Jurkat, Clone E6-1 (cell line): ENCODE measurements around the gene IFNW1. TPM values are rescaled to one million over a fixed set of nuclear protein-coding genes. Genes with fewer than 3 reads are reported as not detected.
"Not testable (repeated sequence)": the region's sequence is repeated elsewhere in the genome, so short reads cannot be mapped to it uniquely, and the experiment has no call there.

Experiments
- DNase-seq: peaks from one replicate; pipeline ENCODE4 v3.0.0-alpha.2; 2011; ENCODE audit warnings: low read depth, low spot score
- H3K4me3 ChIP-seq: 2 replicates; pipeline ENCODE4 v1.5.1; 2011; ENCODE audit warnings: mild to moderate bottlenecking, low read length, control low read depth, moderate library complexity
- polyA plus RNA-seq: library from polyadenylated mRNA; unstranded; fragments of >200 nt; gene quantifications from one replicate; pipeline ENCODE4 v1.2.1, GENCODE V29; 2012; ENCODE audit warnings: missing spikeins; ENCODE audit not compliant: insufficient read length, insufficient read depth

The IFNW1 gene
- polyA plus RNA-seq, result not detected

DNA sequence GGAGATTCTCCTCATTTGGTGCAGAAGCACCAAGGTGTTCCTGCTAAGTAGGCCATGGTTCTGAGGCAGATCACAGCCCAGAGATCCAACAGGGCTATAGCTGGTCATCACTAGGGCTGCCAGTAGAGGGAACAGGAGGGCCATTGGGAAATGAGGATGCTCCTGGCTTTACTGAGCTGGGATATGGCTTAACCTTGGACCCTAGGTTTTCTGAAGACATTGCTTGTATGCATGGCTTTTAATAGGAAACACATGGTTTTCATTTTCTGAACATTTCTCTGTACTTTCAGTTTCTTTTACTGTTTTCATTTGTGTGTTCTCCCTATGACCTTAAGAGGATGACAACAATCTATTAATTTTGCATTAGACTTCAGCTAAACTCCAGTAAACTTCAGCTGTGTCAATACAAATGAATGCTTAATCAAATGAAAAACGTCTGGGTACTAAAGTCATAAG, at the start of gene IFNW1:
IFNW1 (minus strand) TSS at position 406 of the 456 bp plus-strand sequence; CDS start at position 144, 262 bp downstream.
- no peak for DNase-seq
- H3K4me3 ChIP-seq, result no peak within 1 kb of the TSS

DNA sequence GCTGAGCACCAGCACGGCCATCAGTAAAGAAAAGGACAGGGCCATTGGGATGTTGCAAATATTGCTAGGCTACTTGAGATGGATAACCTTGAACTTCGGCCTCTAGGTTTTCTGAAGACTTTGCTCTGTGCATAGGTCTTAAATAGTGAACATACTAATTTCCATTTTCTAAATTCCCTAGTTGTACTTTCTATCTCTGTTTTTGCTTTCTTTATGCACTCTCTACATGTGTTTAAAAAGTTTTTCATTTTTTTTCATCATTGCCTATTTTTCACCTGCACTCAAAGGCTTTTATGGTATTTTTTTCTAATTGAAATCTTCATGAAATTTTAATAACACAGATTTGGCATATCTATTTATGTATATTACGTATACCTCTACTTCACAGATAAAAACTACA, 45.9 kb upstream of the IFNW1 start, which contains the start of gene IFNA4:
IFNA4 (minus strand) TSS at position 101 of the 400 bp plus-strand sequence; CDS start at position 45, 56 bp downstream.
- not testable (repeated sequence) for DNase-seq, H3K4me3 ChIP-seq

GRCh38 chr9:21182810-21183736, 41.4 kb upstream of the IFNW1 start:
- not testable (repeated sequence) for DNase-seq, H3K4me3 ChIP-seq

- H3K4me3 ChIP-seq, result no peak overlapping the region
- DNase-seq, result no peak
These were observed 33.0 kb upstream of the IFNW1 start for GRCh38 chr9:21174671-21175070.

DNA sequence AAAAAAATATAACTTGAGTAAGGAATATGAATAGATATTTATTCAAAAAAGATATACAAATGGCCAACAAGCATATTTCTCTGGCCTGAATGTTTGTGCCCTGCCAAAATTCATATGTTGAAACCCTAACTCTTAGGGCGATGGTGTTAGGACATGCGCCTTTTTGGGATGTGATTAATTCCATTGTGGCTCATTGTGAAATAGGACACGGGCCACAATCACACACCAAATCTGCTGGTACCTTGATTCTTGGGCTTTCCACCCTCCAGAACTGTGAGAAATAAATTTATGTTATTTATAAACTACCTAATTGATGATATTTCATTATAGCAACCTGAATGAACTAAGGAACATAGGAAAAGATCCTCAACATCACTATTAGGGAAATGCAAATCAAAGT, 30.5 kb upstream of the IFNW1 start:
- H3K4me3 ChIP-seq, result no peak overlapping the region
- DNase-seq, result no peak

DNA sequence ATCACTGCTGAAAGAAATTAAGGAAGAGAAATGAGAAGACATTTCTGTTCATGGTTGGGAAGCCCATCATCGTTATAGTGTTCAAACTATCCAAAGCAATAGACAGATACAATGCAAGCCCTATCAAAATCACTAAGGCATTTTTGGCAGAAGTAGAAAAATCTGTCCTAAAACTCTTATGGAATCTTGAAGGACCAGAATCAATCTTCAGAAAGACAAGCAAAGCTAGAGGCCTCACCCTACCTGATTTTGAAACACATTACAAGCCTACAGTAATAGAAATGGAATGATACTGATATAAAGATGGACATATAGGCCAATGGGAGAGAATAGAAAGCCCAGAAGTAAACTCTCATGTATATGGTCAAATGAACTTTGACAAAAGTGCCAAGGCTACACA, 29.7 kb upstream of the IFNW1 start:
- DNase-seq, result no peak

GRCh38 chr9:21166560-21166959, 24.9 kb upstream of the IFNW1 start, which contains the start of gene IFNA21:
Gene IFNA21 (minus strand): TSS chr9:21166660. CDS start chr9:21166612, 48 bp downstream.
- DNase-seq, H3K4me3 ChIP-seq: not testable (repeated sequence)

More for the DNA sequence above, 29.7 kb upstream of the IFNW1 start:
- H3K4me3 ChIP-seq, result no peak overlapping the region

GRCh38 chr9:21165516-21165915, 23.9 kb upstream of the IFNW1 start:
- no peak overlapping the region for H3K4me3 ChIP-seq
- DNase-seq, result no peak

DNA sequence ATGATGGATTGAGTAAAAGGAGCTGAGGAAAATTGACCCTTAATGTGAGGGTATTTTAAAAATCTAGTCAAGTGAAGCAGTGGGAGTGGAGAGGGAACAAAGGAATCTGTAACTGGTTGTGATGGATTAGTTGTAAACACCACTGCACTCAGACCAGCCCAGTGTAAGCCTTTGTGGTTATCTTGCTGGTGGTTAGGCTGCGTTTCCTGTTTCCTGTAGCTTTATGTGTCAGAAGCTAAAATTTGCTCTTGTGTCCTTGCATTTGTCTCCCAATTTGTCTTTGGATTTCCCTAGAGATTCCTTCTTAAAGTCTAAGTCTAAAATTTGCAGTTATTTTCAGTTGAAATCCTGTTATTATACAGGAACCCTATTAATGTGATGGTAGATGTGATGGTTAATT, 18.5 kb upstream of the IFNW1 start:
- no peak for DNase-seq
- H3K4me3 ChIP-seq, result no peak overlapping the region

DNA sequence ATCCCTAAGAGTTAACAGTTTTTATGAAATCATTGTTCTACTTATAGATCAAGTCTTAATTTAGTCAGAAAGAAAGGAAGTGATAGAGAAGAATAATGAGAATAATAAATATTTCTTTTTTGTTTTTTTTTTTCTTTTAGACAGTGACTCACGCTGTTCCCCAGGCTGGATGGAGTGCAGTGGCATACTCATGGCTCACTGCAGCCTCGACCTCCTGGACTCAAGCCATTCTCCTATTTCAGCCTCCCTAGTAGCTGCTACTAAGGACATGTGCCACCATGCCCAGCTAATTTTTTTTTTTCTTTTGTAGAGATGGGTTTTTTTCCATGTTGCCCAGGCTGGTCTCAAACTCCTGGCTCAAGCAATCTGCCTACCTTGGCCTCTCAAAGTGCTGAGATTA, 13.9 kb upstream of the IFNW1 start:
- DNase-seq, result no peak

GRCh38 chr9:21154018-21154608, 12.5 kb upstream of the IFNW1 start:
- DNase-seq, result no peak
- H3K4me3 ChIP-seq, result no peak overlapping the region

More for the DNA sequence above, 13.9 kb upstream of the IFNW1 start:
- no peak overlapping the region for H3K4me3 ChIP-seq

DNA sequence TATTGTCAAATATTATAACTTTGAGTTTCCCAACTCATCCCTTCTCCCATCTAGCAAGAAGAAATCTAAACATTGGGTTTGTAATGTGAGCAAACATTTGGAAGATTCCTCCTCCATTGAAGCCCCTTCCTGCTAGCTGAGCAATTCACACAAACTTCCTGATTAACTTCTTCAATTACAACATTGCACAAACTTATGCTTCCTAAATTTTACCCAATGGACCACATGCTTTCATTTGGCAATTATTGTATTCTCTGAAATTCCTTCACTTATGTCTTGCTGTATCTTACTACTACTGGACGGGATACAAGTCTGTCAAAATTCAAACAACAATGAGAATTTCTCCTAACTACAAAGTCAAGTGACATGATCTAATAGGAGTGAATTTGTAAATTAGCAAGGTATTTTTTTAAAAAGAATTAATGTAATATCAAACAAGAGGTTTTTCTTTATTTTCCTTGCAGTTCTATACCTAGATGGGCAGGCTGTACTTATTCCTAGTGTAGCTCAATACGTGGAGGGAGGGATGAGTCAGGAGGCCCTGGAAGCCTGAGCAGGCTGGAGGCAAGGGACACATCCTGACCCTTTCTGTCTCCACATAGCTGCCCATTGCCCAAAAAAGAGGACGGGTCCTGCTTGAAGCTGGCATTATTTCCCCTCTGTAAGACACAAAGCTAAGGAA, 11.8 kb upstream of the IFNW1 start:
- DNase-seq, result no peak
- no peak overlapping the region for H3K4me3 ChIP-seq

DNA sequence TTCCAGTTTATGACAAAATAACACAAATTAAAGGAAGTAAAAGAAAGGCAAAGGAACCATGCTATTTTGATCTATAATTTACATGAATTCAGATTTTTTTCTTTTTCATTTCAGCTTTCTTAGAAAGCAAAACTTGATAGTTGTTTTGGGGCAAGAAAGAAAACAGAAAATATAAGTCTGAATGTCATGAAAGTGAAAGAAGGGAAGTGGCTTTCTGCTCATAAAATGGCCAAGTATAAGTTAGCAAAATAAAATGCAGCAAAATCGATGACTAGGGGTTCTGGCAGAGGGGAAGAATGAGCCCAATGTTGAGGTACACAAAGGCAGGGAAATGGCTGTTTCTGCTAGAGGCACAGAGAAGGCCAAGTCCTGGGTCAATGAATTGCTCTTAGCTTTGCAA, 3.0 kb upstream of the IFNW1 start:
- no peak for DNase-seq
- no peak overlapping the region for H3K4me3 ChIP-seq

GRCh38 chr9:21137020-21137419, 4.6 kb downstream of the IFNW1 start:
- no peak overlapping the region for H3K4me3 ChIP-seq
- no peak for DNase-seq

DNA sequence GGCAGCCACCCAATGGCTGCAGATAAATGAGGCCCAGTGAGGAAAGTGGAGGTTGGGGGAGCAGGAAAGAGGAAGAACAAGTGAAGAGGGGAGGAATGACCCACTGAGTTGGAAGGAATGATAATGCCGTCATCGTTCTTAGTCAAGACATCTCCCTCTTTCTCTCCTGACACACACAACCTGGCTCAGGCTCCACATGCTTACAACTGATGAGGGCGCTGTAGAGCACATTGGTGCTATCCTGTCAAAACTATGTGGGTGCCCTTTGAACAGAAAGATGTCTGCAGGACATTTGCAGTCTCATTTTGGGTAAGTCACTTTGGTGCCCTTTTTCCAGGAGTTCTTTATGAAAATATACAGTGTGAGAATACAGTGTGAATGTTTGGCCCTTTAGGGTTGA, 5.9 kb downstream of the IFNW1 start:
- DNase-seq, result no peak
- no peak overlapping the region for H3K4me3 ChIP-seq

- not testable (repeated sequence) for DNase-seq, H3K4me3 ChIP-seq
These were observed 13.4 kb downstream of the IFNW1 start for GRCh38 chr9:21128186-21128585.

GRCh38 chr9:21121595-21122251, 19.9 kb downstream of the IFNW1 start:
- no peak for DNase-seq
- no peak overlapping the region for H3K4me3 ChIP-seq

DNA sequence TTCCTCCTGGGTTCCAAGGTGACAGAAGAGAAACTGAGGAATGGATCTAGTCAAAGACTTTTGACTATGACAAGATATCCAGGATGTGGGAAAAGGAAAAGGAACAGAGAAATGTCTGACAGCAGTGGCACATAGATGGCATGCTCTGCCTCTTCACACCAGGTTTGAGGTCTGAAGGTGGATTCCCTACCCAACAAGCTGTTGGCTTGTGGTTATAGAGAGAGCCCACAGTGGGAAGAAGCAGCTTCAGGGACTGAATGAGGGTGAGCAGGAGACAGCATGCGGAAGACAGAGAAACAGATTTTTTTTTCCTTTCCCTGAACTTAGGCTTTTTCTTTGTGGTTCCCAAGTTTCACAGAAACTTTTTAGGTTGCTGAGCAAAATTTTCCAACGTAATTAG, 20.6 kb downstream of the IFNW1 start:
- H3K4me3 ChIP-seq, result no peak overlapping the region
- no peak for DNase-seq
